ENCODE data around the gene ACP4.
"Not testable (repeated sequence)": the region's sequence is repeated elsewhere in the genome, so short reads cannot be mapped to it uniquely, and the experiment has no call there.

Gene ACP4, protein sequence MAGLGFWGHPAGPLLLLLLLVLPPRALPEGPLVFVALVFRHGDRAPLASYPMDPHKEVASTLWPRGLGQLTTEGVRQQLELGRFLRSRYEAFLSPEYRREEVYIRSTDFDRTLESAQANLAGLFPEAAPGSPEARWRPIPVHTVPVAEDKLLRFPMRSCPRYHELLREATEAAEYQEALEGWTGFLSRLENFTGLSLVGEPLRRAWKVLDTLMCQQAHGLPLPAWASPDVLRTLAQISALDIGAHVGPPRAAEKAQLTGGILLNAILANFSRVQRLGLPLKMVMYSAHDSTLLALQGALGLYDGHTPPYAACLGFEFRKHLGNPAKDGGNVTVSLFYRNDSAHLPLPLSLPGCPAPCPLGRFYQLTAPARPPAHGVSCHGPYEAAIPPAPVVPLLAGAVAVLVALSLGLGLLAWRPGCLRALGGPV

DNA sequence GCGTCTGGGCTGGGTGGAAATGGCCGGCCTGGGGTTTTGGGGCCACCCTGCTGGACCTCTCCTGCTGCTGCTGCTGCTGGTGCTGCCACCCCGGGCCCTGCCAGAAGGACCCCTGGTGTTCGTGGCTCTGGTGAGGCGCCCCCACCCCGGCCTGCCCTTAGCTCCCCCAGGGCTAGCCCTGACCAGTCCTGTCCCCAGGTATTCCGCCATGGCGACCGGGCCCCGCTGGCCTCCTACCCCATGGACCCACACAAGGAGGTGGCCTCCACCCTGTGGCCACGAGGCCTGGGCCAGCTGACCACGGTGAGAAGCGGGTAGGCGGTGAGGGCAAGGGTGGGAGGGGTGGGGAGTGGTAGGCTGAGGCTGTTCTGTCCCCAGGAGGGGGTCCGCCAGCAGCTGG is at the start of gene ACP4:
Gene ACP4 (plus strand): TSS at position 20 of the 400 bp plus-strand sequence. CDS start 0 bp downstream, at position 20.
- in situ Hi-C loops (cut with MboI; ENCODE audit: low sequenced_read_pairs) = loop anchor here (25.0 kb wide), 1 partner anchor 428 kb away; the partner anchor contains the start of gene NAPSA

DNA sequence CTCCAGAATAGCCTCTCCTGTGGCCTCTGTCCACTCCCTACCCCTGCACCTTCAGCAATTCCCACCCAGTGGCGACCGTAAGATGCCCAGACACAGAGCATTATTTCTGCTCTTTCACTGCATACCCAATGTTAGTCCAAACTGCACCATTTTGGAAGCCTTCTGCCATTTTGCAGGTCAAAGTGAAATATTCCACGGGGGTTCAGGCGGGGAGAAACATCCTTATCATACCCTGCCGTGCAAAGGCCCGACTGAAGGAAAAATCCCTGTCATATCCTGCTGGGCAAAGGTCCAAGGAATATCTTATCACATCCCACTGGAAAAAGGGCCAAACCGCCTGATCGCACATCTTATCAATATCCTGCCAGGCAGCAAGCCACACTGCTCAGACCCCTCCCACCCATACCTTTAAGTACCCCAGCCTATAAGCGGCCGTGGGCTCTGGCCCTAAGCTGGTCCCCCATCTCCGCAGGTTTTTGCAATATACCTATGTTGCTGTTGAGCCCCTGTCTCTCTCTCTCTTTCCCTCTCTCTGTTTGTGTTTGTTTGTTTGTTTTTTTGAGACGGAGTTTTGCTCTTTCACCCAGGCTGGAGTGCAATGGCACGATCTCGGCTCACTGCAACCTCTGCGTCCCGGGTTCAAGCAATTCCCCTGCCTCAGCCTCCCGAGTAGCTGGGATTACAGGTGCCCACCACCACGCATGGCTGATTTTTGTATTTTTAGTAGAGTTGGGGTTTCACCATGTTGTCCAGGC is 48.9 kb upstream of the ACP4 start:
- in situ Hi-C loops (cut with MboI; ENCODE audit: low sequenced_read_pairs) = no loop called here

DNA sequence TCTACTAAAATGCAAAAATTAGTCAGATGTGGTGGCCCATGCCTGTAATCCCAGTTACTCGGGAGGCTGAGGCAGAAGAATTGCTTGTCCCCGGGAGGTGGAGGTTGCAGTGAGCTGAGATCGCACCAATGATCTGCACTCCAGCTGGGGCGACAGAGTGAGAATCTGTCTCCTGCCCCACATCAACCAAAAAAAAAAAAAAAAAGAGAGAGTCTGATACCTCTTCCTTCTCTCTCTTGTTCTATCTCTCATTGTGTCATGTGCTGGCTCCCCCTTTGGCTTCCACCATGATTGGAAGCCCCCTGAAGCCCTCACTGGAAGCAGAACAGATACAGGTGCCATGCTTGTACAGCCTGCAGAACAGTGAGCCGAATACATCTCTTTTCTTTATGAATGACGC is 46.7 kb upstream of the ACP4 start:
- in situ Hi-C loops (cut with MboI; ENCODE audit: low sequenced_read_pairs) = no loop called here

DNA sequence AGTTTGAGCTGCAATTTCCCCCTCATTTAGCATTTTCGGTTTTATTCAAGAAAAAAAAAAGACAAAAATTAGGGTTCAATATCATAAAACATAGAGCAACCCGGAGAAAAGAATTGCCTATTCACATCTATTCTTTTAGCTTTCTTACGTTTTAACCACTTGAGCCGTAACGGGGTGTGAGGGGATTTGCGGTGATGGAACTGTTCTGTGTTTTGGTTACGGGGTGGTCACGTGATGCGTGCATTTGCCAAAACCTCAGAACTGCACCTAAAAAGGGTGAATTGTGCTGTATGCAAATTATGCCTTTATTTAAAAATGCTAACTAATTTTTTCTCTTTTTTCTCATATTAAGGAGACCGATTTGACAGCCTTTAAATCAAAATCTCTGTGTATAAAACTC is 45.0 kb upstream of the ACP4 start:
- in situ Hi-C loops (cut with MboI; ENCODE audit: low sequenced_read_pairs) = no loop called here

DNA sequence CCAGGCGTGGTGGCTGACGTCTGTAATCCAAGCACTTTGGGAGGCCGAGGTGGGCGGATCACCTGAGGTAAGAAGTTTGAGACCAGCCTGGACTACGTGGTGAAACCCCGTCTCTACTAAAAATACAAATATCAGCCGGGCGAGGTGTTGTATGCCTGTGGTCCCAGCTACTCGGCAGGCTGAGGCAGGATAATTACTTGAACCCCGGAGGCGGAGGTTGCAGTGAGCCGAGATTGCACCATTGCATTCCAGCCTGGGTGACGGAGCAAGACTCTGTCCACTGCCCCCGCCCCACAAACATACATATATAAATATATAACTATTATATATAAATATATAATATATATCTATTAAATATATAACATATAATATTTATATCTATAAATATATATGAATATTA is 43.1 kb upstream of the ACP4 start:
- in situ Hi-C loops (cut with MboI; ENCODE audit: low sequenced_read_pairs) = not testable (repeated sequence)

DNA sequence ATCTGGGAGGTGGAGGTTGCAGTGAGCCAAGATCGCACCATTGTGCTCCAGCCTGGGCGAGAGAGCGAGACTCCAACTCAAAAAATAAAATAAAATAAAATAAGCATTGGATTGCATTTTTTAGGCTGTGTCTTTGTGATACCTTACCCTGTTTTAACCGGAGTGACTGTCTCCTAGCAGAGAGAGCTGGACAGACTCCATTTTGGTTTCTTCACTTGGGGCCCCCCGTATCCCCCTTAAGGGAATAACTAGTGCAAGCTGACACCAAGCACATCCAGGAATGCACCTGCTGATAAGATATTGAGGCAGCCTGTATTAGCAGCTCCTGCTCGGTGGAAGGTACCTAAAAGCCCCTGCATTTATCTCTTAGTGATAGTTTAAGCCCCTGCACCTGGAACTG is 40.7 kb upstream of the ACP4 start:
- in situ Hi-C loops (cut with MboI; ENCODE audit: low sequenced_read_pairs) = no loop called here

DNA sequence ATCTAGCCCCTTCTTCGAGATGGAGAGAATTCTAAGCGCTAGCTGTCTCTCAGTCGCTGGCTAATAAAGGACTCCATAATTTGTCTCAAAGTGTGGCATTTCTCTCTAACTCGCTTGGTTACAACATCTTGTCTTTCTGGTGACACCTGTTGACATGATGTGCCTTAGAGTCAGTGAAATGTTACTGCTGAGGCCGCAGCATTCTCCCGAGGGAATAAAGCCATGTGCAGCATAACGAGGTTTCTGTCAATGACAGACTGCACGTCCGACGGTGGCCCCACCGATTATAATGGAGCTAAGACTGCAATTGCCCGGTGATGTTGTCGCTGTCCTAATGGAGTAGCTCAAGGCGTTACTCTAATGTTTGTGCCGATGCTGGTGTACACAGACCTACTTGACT is 40.2 kb upstream of the ACP4 start:
- in situ Hi-C loops (cut with MboI; ENCODE audit: low sequenced_read_pairs) = no loop called here

DNA sequence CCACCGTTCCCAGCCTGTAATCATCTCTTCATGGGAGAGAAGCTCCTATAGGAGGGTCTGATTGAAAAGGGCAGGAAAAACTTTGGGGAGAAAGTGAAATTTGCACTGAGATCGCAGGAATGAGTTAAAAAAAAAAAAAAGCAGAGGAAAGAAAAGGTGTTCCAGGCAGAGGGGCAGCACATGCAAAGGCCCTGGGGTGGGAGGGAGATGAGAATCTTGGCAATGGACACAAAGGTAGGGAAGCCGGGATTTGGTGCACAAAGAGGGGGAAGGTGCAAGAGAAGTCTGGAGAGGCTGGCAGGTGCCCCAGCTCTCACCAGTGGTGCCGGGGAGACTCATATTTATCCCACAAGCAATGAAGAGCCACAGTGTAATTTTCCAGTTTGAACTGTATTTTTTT is 36.3 kb upstream of the ACP4 start:
- in situ Hi-C loops (cut with MboI; ENCODE audit: low sequenced_read_pairs) = no loop called here

DNA sequence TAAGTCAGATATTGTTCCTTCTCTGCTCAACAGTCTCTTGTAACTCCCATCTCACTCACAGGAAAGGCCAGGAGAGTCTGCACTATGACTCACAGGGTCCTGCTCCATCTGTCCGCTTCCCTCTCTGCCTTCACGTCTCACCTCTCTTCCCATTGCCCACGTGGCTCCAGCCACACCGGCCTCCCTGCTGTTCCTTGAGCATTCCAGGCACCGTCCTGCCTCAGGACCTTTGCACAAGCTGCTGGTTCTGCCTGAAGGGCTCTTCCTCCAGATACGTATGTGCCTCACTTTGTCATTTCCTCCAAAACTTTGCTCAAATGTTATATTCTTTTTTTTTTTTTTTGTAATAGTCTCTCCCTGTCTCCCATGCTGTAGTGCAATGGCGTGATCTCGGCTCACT is 34.0 kb upstream of the ACP4 start:
- in situ Hi-C loops (cut with MboI; ENCODE audit: low sequenced_read_pairs) = not testable (repeated sequence)

DNA sequence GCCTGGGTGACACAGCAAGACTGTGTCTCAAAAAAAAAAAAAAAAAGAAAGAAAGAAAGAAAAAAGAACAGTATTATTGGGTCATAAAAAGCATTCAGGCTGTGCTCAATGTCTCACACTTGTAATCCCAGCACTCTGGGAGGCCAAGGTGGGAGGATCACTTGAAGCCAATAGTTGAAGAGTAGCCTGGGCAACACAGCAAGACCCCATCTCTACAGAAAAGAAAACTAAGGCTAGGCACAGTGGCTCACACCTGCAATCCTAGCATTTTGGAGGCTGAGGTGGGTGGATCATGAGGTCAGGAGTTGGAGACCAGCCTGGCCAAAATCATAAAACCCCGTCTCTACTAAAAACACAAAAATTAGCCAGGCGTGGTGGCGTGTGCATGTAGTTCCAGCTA is 32.6 kb upstream of the ACP4 start:
- in situ Hi-C loops (cut with MboI; ENCODE audit: low sequenced_read_pairs) = not testable (repeated sequence)

DNA sequence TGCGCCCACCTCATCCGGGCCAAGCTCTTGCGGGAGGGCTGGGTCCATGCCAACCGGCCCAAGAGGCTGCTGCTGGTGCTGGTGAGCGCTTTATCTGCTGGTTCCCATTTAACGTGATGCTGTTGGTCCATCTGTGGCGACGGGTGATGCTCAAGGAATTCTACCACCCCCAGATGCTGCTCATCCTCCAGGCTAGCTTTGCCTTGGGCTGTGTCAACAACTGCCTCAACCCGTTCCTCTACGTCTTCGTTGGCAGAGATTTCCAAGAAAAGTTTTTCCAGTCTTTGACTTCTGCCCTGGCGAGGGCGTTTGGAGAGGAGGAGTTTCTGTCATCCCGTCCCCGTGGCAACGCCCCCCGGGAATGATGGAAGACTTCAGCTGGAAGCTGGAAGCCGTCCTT is 31.1 kb upstream of the ACP4 start:
- in situ Hi-C loops (cut with MboI; ENCODE audit: low sequenced_read_pairs) = not testable (repeated sequence)

DNA sequence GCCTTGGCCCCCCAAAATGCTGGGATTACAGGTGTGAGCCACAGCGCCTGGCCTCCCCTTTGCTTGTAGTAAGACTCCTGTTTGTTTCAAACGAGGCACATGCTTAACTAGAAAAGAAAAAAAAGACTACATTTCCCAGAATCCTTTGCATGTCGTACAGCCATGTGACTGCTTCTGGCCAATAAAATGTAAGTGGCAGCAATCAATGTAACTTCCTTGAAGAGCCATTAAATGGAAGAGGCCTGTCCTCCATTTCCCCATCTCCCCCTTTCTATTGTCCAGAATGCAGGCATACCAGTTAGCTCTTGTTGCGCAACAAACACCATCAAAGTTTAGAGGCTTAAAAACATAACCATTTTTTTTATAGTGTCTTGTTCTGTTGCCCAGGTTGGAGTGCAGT is 30.3 kb upstream of the ACP4 start:
- in situ Hi-C loops (cut with MboI; ENCODE audit: low sequenced_read_pairs) = no loop called here

DNA sequence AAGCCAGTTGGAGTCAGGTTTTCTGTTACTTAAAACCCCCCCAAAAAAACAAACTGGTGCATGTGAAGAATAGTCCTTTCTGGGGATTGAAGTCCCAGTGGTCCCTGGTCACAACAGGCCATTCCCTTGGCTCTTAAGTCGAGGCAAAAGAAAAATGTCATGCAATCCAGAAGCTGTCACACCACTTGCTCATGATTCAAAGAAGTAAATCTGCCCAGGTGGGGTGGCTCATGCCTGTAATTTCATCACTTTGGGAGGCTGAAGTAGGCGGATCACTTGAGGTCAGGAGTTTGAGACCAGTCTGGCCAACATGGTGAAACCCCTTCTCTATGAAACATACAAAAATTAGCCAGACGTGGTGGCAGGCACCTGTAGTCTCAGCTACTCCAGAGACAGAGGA is 28.7 kb upstream of the ACP4 start:
- in situ Hi-C loops (cut with MboI; ENCODE audit: low sequenced_read_pairs) = not testable (repeated sequence)

DNA sequence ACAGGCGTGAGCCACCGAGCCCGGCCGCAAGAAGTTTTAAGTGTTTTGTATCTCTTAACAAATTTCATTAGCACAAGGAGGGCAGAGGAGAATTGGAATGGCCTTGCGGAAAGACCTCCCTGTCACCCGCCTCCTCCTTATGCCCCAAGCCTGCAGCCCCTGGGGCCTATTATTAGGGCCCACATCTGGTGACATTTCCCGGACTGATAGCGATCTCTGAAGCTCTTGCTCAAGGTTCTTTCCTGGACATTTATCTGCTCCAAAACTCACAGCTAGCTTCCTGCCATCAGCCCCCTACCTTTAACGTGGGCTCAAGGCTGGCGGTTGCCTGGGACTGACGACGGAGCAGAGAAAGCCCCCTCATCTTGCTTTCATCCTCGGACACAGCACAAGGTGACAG is 26.7 kb upstream of the ACP4 start:
- in situ Hi-C loops (cut with MboI; ENCODE audit: low sequenced_read_pairs) = not testable (repeated sequence)

DNA sequence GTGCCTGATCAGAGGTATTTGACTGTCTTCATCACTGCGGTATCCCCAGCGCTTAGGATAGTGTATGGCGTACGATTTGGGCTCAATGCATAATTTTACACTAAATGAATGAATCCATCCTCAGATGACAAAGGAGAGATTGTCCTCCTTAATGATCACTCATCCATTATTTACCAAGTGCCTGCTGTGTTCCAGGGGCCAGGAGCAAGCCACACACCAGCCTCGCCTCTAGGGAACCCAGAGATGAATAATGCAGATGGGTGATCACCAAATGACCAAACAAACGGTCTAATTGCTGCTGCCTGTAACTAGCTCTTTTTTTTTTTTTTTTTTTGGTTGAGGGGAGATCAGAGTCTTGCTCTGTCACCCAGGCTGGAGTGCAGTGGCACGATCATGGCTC is 25.8 kb upstream of the ACP4 start:
- in situ Hi-C loops (cut with MboI; ENCODE audit: low sequenced_read_pairs) = no loop called here

DNA sequence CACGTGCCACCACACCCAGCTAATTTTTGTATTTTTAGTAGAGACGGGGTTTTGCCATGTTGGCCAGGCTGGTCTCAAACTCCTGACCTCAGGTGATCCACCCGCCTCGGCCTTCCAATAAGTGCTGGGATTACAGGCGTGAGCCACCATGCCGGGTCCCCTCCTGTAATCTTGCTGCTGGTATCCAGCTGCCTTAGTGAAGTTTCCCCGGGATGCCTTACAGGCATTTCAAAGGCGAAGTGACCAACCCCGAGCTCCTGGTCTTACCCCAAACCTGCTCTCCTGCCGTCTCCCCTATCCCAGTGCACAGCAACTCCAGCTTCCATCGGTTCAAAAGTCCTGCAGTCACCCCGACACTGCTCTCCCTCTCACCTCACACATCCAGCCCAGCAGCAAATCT is 23.5 kb upstream of the ACP4 start:
- in situ Hi-C loops (cut with MboI; ENCODE audit: low sequenced_read_pairs) = not testable (repeated sequence)

DNA sequence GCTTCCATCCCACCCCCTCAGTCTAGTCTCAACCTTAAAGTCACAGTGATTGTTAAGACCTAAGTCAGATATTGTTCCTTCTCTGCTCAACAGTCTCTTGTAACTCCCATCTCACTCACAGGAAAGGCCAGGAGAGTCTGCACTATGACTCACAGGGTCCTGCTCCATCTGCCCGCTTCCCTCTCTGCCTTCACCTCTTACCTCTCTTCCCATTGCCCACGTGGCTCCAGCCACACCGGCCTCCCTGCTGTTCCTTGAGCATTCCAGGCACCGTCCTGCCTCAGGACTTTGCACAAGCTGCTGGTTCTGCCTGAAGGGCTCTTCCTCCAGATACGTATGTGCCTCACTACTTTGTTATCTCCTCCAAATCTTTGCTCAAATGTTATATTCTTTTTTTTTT is 23.0 kb upstream of the ACP4 start:
- in situ Hi-C loops (cut with MboI; ENCODE audit: low sequenced_read_pairs) = not testable (repeated sequence)

DNA sequence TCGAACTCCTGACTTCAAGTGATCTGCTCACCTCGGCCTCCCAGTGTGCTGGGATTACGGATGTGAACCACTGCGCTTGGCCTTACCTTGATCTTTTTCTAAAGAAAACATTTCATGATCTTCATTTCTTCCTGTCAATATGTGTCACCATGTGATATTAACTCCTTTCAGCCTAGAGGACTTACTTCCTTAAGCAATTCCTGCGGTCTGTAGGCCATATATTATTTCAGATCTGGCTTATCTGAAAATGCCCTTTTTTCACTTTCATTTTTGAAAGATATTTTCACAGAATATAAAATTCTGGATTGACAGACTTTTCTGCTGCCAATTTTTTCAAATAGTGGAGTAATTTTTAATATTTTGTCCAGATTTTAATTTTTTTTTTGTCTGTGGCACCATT is 21.9 kb upstream of the ACP4 start:
- in situ Hi-C loops (cut with MboI; ENCODE audit: low sequenced_read_pairs) = no loop called here

DNA sequence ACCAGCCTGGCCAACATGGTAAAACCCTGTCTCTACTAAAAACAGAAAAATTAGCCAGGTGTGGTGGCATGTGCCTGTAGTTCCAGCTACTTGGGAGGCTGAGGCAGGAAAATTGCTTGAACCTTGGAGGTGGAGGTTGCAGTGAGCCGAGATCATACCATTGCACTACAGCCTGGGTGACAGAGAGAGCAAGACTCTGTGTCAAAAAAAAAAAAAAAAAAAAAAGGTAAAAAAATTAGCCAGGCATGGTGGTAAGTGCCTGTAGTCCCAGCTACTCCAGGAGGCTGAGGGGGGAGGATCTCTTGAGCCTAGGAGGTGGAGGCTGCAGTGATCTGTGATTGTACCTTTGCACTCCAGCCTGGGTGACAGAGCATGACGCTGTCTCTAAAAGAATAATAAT is 20.1 kb upstream of the ACP4 start, which contains the start of gene GPR32:
Gene GPR32 (plus strand): TSS at position 301 of the 400 bp plus-strand sequence. CDS start 137 bp downstream, outside the sequence.
- in situ Hi-C loops (cut with MboI; ENCODE audit: low sequenced_read_pairs) = not testable (repeated sequence)

DNA sequence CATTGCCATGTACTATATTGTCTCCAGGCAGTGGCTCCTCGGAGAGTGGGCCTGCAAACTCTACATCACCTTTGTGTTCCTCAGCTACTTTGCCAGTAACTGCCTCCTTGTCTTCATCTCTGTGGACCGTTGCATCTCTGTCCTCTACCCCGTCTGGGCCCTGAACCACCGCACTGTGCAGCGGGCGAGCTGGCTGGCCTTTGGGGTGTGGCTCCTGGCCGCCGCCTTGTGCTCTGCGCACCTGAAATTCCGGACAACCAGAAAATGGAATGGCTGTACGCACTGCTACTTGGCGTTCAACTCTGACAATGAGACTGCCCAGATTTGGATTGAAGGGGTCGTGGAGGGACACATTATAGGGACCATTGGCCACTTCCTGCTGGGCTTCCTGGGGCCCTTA is 19.3 kb upstream of the ACP4 start:
- in situ Hi-C loops (cut with MboI; ENCODE audit: low sequenced_read_pairs) = no loop called here

DNA sequence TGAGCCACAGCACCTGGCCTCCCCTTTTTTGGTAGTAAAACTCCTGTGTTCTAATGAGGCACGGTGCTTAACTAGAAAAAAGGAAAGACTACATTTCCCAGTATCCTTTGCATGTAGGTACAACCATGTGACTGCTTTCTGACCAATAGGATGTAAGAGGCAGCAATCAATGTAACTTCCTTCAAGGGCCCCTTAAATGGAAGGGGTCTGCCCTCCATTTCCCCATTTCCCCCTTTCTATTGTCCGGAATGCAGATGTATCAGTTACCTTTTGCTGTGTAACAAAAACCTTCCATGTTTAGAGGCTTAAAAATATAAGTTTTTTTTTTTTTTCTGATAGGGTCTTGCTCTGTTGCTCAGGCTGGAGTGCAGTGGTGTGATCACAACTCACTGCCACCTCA is 17.7 kb upstream of the ACP4 start:
- in situ Hi-C loops (cut with MboI; ENCODE audit: low sequenced_read_pairs) = no loop called here

DNA sequence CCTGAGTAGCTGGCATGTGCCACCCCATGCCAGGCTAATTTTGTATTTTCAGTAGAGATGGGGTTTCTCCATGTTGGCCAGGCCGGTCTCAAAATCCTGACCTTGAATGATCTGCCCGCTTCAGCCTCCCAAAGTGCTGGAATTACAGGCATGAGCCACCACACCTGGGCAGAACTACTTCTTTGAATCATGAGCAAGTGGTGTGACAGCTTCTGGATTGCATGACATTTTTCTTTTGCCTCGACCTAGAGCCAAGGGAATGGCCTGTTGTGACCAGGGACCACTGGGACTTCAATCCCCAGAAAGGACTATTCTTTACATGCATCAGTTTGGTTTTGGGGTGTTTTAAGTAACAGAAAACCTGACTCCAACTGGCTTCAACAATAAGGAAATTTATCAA is 17.3 kb upstream of the ACP4 start:
- in situ Hi-C loops (cut with MboI; ENCODE audit: low sequenced_read_pairs) = not testable (repeated sequence)

Measured in HL-60/S4 treated with phorbol 12-myristate 13-acetate at 8.2 ng/mL for 4 days and 3 days (cell line).